Liver (tissue), 9 donors: ENCODE data around the gene POC5. TPM values are rescaled to one million over a fixed set of nuclear protein-coding genes. Genes with fewer than 3 reads are reported as not detected.

Experiments used
- DNase-seq: peaks from one replicate; pipeline ENCODE4 v3.0.0-alpha.2; 2017; ENCODE audit warnings: low spot score
- H3K27ac ChIP-seq, 2 donors: one replicate each; pipeline ENCODE4 v1.7.0; 2013; ENCODE audit warnings: inconsistent platforms in 2 of 2, low read length in 2 of 2, control low read depth in 1 of 2, low read depth in 1 of 2, mild to moderate bottlenecking in 1 of 2
- H3K27me3 ChIP-seq, 4 donors: one replicate each; pipeline versions ENCODE4 v1.6.1 to v1.7.0; 2013; ENCODE audit warnings: low read length in 3 of 4, inconsistent platforms in 1 of 4, mild to moderate bottlenecking in 1 of 4, moderate library complexity in 1 of 4; ENCODE audit not compliant: control insufficient read depth in 4 of 4, insufficient read depth in 4 of 4
- H3K36me3 ChIP-seq, 4 donors: one replicate each; pipeline versions ENCODE4 v1.6.1 to v1.7.0; 2013; ENCODE audit warnings: low read length in 3 of 4, mild to moderate bottlenecking in 3 of 4, low read depth in 1 of 4, moderate library complexity in 1 of 4; ENCODE audit not compliant: control insufficient read depth in 4 of 4, insufficient read depth in 3 of 4
- H3K4me1 ChIP-seq, 4 donors: one replicate each; pipeline versions ENCODE4 v1.6.1 to v1.7.0; 2013; ENCODE audit warnings: low read length in 3 of 4, mild to moderate bottlenecking in 3 of 4, moderate library complexity in 1 of 4; ENCODE audit not compliant: control insufficient read depth in 4 of 4, insufficient read depth in 4 of 4
- H3K4me3 ChIP-seq, 3 donors: one replicate each; pipeline versions ENCODE4 v1.6.1 to v1.7.0; 2013; ENCODE audit warnings: low read length in 3 of 3, control low read depth in 1 of 3, low read depth in 1 of 3, mild to moderate bottlenecking in 1 of 3
- H3K9ac ChIP-seq, 2 donors: one replicate each; pipeline ENCODE4 v1.7.0; 2013; ENCODE audit warnings: low read length in 2 of 2, mild to moderate bottlenecking in 2 of 2, moderate library complexity in 2 of 2, control low read depth in 1 of 2, low read depth in 1 of 2
- H3K9me3 ChIP-seq, 4 donors: one replicate each; pipeline versions ENCODE4 v1.6.1 to v1.7.0; 2013; ENCODE audit warnings: low read length in 3 of 4; ENCODE audit not compliant: control insufficient read depth in 4 of 4
- EGR1 ChIP-seq, 2 donors: IDR thresholded peaks; 2 replicates each; pipeline ENCODE4 v1.6.1; 2016 to 2018; ENCODE audit warnings: antibody characterized with exemption in 2 of 2, low read depth in 2 of 2
- FOXA1 ChIP-seq: IDR thresholded peaks from 2 replicates; pipeline ENCODE4 v1.6.1; 2016; ENCODE audit warnings: antibody characterized with exemption
- FOXA2 ChIP-seq: IDR thresholded peaks from 2 replicates; pipeline ENCODE4 v1.6.1; 2016; ENCODE audit warnings: antibody characterized with exemption
- GABPA ChIP-seq, 2 donors: IDR thresholded peaks in 1 of 2; conservative IDR thresholded peaks in 1 of 2; 2 replicates each; pipeline ENCODE4 v1.6.1; 2016; ENCODE audit warnings: antibody characterized with exemption in 2 of 2, mild to moderate bottlenecking in 1 of 2, moderate library complexity in 1 of 2
- HNF4A ChIP-seq, 2 donors: conservative IDR thresholded peaks; 2 replicates each; pipeline ENCODE4 v1.6.1; 2016; ENCODE audit warnings: antibody characterized with exemption in 2 of 2, mild to moderate bottlenecking in 2 of 2
- HNF4G ChIP-seq: IDR thresholded peaks from 2 replicates; pipeline ENCODE4 v1.6.1; 2016; ENCODE audit warnings: antibody characterized with exemption
- JUND ChIP-seq, 2 donors: IDR thresholded peaks; 2 replicates each; pipeline ENCODE4 v1.6.1; 2016; ENCODE audit warnings: antibody characterized with exemption in 2 of 2
- NR2F2 ChIP-seq: IDR thresholded peaks from 2 replicates; pipeline ENCODE4 v1.6.1; 2016; ENCODE audit warnings: antibody characterized with exemption
- RXRA ChIP-seq, 2 donors: IDR thresholded peaks; 2 replicates each; pipeline ENCODE4 v1.6.1; 2017 to 2018; ENCODE audit warnings: antibody characterized with exemption in 2 of 2, mild to moderate bottlenecking in 1 of 2
- SP1 ChIP-seq: IDR thresholded peaks from 2 replicates; pipeline ENCODE4 v1.6.1; 2018; ENCODE audit warnings: antibody characterized with exemption, mild to moderate bottlenecking
- TAF1 ChIP-seq: conservative IDR thresholded peaks from 2 replicates; pipeline ENCODE4 v1.6.1; 2016; ENCODE audit warnings: antibody characterized with exemption, mild to moderate bottlenecking
- YY1 ChIP-seq: IDR thresholded peaks from 2 replicates; pipeline ENCODE4 v1.6.1; 2016; ENCODE audit warnings: antibody characterized with exemption, mild to moderate bottlenecking
- WGBS: extraction: QIAGEN DNeasy Blood & Tissue Kit; methylation state at CpG from one replicate; pipeline ENCODE4 v1.1.7; 2013; 5-methylcytosine and 5-hydroxymethylcytosine counted together
- polyA plus RNA-seq, 2 donors: library from polyadenylated mRNA; stranded (reverse) in 1 of 2; unstranded in 1 of 2; fragments of 200-250 nt in 1 of 2; fragments of >200 nt in 1 of 2; fragmentation: Nextera tagmentation in 1 of 2; extraction: Ambion mirVana in 1 of 2; gene quantifications; one replicate each; pipeline versions ENCODE4 v1.2.1 to v1.2.3, GENCODE V29; 2013 to 2015
- total RNA-seq, 2 donors: library from RNA; depleted of rRNA; stranded (reverse); fragments of >200 nt; gene quantifications; one replicate each; pipeline ENCODE4 v1.2.3, GENCODE V29; 2014
- TF ChIP-seq, protein P1 (sequence below): fragments of 150-350 bp; IDR thresholded peaks from 2 replicates; pipeline ENCODE4 v1.5.1; 2017; ENCODE audit warnings: improper control_type of control experiment, low read depth, low read length; ENCODE audit not compliant: missing input control
- TF ChIP-seq, protein P2 (sequence below): IDR thresholded peaks from 2 replicates; pipeline ENCODE4 v1.6.1; 2016; ENCODE audit warnings: antibody characterized with exemption
- TF ChIP-seq, protein P3 (sequence below): IDR thresholded peaks from 2 replicates; pipeline ENCODE4 v1.6.1; 2016; ENCODE audit warnings: antibody characterized with exemption, mild to moderate bottlenecking
- donor health status: healthy.
- donor health status: healthy.
- donor health status: healthy.
- donor health status: healthy.
- donor health status: healthy.

Gene POC5
- total and polyA plus RNA-seq, 4 donors: 2.3 to 6.7 (median 5.1) TPM

DNA sequence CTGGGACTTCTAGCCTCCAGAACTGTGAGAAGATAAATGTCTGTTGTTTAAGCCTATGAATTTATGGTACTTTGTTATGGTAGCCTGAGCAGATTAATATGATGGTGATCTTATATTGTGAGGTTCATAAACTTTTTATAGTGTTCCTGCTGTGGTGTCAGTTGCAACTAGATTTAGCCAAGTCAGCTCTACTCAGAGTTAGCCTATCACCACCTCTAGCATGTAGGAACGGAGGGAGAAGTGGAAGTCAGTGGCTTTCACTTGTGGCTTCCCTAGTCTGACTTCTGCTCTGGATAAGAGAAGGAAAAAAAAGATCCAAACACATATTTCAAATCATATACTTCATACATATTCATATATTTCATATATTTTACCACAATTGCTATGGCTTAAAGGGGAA lies 6.6 kb downstream of the POC5 start:
- no peak overlapping the region for H3K27ac ChIP-seq
- WGBS: 88% methylated on average over 1 of the region's 1 CpG
- no peaks in the 10 kb centered on the region for H3K9me3 ChIP-seq
- DNase-seq: no peak
- TF ChIP-seq GABPA (IDR thresholded peaks at IDR 0.05 in 1 of 2, conservative IDR thresholded peaks at IDR 0.05 in 1 of 2): no peak
- no peak for TF ChIP-seq RXRA (IDR thresholded peaks at IDR 0.05)
- TF ChIP-seq FOXA2: no peak
- no peak for TF ChIP-seq HNF4G
- TF ChIP-seq, protein P1, sequence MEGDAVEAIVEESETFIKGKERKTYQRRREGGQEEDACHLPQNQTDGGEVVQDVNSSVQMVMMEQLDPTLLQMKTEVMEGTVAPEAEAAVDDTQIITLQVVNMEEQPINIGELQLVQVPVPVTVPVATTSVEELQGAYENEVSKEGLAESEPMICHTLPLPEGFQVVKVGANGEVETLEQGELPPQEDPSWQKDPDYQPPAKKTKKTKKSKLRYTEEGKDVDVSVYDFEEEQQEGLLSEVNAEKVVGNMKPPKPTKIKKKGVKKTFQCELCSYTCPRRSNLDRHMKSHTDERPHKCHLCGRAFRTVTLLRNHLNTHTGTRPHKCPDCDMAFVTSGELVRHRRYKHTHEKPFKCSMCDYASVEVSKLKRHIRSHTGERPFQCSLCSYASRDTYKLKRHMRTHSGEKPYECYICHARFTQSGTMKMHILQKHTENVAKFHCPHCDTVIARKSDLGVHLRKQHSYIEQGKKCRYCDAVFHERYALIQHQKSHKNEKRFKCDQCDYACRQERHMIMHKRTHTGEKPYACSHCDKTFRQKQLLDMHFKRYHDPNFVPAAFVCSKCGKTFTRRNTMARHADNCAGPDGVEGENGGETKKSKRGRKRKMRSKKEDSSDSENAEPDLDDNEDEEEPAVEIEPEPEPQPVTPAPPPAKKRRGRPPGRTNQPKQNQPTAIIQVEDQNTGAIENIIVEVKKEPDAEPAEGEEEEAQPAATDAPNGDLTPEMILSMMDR: no peak
- no peak for TF ChIP-seq FOXA1
- TF ChIP-seq YY1: no peak
- H3K27me3 ChIP-seq: no peaks in the 10 kb centered on the region
- H3K4me3 ChIP-seq: no peak overlapping the region
- peaks cover 0 to 10% (median 0%) of the 10 kb centered on the region in 4 donors for H3K36me3 ChIP-seq
- H3K9ac ChIP-seq: no peak overlapping the region
- H3K4me1 ChIP-seq: no peaks in the 10 kb centered on the region

DNA sequence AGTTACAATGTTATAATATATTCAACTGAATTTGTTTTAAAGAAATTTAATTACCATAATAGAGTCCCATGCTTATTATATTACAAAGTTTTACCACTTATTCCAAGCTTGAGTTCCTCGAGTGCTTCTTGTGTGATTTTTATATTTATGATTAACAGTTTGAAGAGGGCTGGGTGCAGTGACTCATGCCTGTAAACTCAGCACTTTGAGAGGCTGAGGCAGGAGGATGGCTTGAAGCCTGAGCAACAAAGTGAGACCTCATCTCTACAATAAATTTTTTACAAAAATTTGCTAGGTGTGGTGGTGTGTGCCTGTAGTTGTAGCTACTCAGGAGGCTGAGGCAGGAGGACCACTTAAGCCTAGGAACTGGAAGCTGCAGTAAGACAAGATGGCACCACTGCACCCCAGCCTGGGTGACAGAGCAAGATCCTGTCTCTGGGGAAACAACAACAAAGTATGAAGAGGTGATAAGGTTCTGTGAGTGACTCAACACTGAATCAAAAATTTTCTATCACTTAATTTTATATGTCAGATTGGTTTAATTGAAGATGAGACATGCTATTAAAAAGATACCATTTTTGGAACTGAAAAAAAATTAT lies 9.2 kb downstream of the POC5 start:
- peaks cover 0 to 10% (median 3%) of the 10 kb centered on the region in 4 donors for H3K36me3 ChIP-seq
- DNase-seq: no peak

DNA sequence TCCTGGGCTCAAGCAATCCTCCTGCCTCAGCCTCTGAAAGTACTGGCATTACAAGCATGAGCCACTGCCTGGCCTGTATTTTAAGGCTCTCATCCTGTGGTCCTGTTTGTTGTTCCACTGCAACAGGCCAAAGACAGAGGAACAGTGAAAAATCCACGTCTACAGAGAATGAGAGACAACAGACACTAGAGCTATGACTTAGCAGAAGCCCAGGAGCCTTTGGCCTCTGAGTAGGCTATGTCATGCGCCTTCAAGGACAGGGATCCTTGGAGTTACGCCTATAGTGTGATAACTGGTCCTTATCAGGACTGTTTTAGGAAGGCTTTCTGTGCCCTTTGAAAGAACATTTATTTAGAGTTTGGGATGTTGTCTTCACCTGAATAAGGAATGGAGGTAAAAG lies 10.5 kb downstream of the POC5 start:
- Histone ChIP-seq H3K27ac (no peak overlapping the region), H3K9me3 (no peaks in the 10 kb centered on the region), H3K4me1 (no peaks in the 10 kb centered on the region), H3K4me3 (no peak overlapping the region), H3K9ac (no peak overlapping the region), H3K27me3 (no peaks in the 10 kb centered on the region), H3K36me3 (peaks cover 4 to 21% (median 8%) of the 10 kb centered on the region in 4 donors)
- DNase-seq: no peak
- WGBS: 66% methylated on average over 3 of the region's 3 CpGs
- TF ChIP-seq SP1: no peak
- TF ChIP-seq JUND (IDR thresholded peaks at IDR 0.05): no peak
- TF ChIP-seq TAF1: no peak
- no peak for TF ChIP-seq HNF4A (conservative IDR thresholded peaks at IDR 0.05)
- TF ChIP-seq YY1: no peak
- TF ChIP-seq FOXA2: no peak
- TF ChIP-seq EGR1 (IDR thresholded peaks at IDR 0.05; ENCODE audit: low read depth in 2 of 2): no peak
- no peak for TF ChIP-seq GABPA (IDR thresholded peaks at IDR 0.05 in 1 of 2, conservative IDR thresholded peaks at IDR 0.05 in 1 of 2)
- TF ChIP-seq, protein P2, sequence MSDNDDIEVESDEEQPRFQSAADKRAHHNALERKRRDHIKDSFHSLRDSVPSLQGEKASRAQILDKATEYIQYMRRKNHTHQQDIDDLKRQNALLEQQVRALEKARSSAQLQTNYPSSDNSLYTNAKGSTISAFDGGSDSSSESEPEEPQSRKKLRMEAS: no peak
- TF ChIP-seq, protein P1: no peak
- TF ChIP-seq, protein P3, sequence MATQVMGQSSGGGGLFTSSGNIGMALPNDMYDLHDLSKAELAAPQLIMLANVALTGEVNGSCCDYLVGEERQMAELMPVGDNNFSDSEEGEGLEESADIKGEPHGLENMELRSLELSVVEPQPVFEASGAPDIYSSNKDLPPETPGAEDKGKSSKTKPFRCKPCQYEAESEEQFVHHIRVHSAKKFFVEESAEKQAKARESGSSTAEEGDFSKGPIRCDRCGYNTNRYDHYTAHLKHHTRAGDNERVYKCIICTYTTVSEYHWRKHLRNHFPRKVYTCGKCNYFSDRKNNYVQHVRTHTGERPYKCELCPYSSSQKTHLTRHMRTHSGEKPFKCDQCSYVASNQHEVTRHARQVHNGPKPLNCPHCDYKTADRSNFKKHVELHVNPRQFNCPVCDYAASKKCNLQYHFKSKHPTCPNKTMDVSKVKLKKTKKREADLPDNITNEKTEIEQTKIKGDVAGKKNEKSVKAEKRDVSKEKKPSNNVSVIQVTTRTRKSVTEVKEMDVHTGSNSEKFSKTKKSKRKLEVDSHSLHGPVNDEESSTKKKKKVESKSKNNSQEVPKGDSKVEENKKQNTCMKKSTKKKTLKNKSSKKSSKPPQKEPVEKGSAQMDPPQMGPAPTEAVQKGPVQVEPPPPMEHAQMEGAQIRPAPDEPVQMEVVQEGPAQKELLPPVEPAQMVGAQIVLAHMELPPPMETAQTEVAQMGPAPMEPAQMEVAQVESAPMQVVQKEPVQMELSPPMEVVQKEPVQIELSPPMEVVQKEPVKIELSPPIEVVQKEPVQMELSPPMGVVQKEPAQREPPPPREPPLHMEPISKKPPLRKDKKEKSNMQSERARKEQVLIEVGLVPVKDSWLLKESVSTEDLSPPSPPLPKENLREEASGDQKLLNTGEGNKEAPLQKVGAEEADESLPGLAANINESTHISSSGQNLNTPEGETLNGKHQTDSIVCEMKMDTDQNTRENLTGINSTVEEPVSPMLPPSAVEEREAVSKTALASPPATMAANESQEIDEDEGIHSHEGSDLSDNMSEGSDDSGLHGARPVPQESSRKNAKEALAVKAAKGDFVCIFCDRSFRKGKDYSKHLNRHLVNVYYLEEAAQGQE: no peak
- TF ChIP-seq RXRA (IDR thresholded peaks at IDR 0.05): no peak
- no peak for TF ChIP-seq HNF4G
- TF ChIP-seq NR2F2: no peak
- TF ChIP-seq FOXA1: no peak

More for the DNA sequence above, 9.2 kb downstream of the POC5 start:
- Histone ChIP-seq H3K4me3 (no peak overlapping the region), H3K4me1 (no peaks in the 10 kb centered on the region), H3K27ac (no peak overlapping the region), H3K9ac (no peak overlapping the region), H3K27me3 (no peaks in the 10 kb centered on the region), H3K9me3 (no peaks in the 10 kb centered on the region)
- WGBS: 86% methylated on average over 1 of the region's 1 CpG
- no peak for TF ChIP-seq RXRA (IDR thresholded peaks at IDR 0.05)
